CD4-positive, alpha-beta memory T cell (primary cell): Measurements from ENCODE around the gene MREG. TPM values are rescaled to one million over a fixed set of nuclear protein-coding genes. Genes with fewer than 3 reads are reported as not detected.
"Not testable (repeated sequence)": the region's sequence is repeated elsewhere in the genome, so short reads cannot be mapped to it uniquely, and the experiment has no call there.

Experiments used
- CTCF ChIA-PET: fragments of 350-600 bp; sonication (Branson Sonifier 250); formaldehyde crosslinking; loops from one replicate; lab custom pipeline; 2021; ENCODE audit warnings: inconsistent platforms; ENCODE audit not compliant: partially characterized antibody; lab: Charles Lee
- POLR2A ChIA-PET: fragments of 350-600 bp; sonication (Branson Sonifier 250); formaldehyde crosslinking; loops from one replicate; lab custom pipeline; 2021; ENCODE audit not compliant: partially characterized antibody; lab: Charles Lee
- DNase-seq, 5 donors: peaks; one replicate each; pipeline versions ENCODE4 v3.0.0 to v3.0.0-alpha.2; 2020 to 2022; ENCODE audit warnings: mixed read lengths in 1 of 5
- H3K27ac ChIP-seq: one replicate; pipeline ENCODE4 v1.7.0; 2013; ENCODE audit warnings: low read depth, low read length
- H3K27me3 ChIP-seq: 2 replicates; pipeline ENCODE4 v1.7.0; 2013; ENCODE audit warnings: mild to moderate bottlenecking, low read length, moderate library complexity; ENCODE audit not compliant: insufficient read depth
- H3K36me3 ChIP-seq: 2 replicates; pipeline ENCODE4 v1.7.0; 2013; ENCODE audit warnings: mild to moderate bottlenecking, low read length, moderate library complexity; ENCODE audit not compliant: insufficient read depth
- H3K4me1 ChIP-seq: 2 replicates; pipeline ENCODE4 v1.7.0; 2013; ENCODE audit warnings: mild to moderate bottlenecking, low read length, moderate library complexity; ENCODE audit not compliant: insufficient read depth
- H3K4me3 ChIP-seq, 2 donors: one replicate each; pipeline ENCODE4 v1.7.0; 2013; ENCODE audit warnings: low read length in 2 of 2, mild to moderate bottlenecking in 1 of 2
- H3K9me3 ChIP-seq, 2 donors: one replicate each; pipeline ENCODE4 v1.7.0; 2013; ENCODE audit warnings: low read length in 2 of 2, control low read depth in 1 of 2; ENCODE audit not compliant: control insufficient read depth in 1 of 2
- H3K27ac Mint-ChIP-seq, 7 donors: one replicate each; pipeline ENCODE4 v1.8.0; 2020 to 2021; ENCODE audit warnings: mixed read lengths in 7 of 7, mild to moderate bottlenecking in 6 of 7, inconsistent platforms in 3 of 7, moderate library complexity in 3 of 7
- H3K27me3 Mint-ChIP-seq, 2 donors: one replicate each; pipeline ENCODE4 v1.8.0; 2020 to 2021; ENCODE audit warnings: mixed read lengths in 2 of 2
- H3K36me3 Mint-ChIP-seq, 2 donors: one replicate each; pipeline ENCODE4 v1.8.0; 2020 to 2021; ENCODE audit warnings: mixed read lengths in 2 of 2, inconsistent platforms in 1 of 2, mild to moderate bottlenecking in 1 of 2
- H3K4me1 Mint-ChIP-seq, 4 donors: one replicate each; pipeline ENCODE4 v1.8.0; 2020 to 2021; ENCODE audit warnings: mixed read lengths in 4 of 4, mild to moderate bottlenecking in 1 of 4
- H3K4me3 Mint-ChIP-seq, 8 donors: one replicate each; pipeline ENCODE4 v1.8.0; 2020 to 2021; ENCODE audit warnings: mixed read lengths in 8 of 8, mild to moderate bottlenecking in 7 of 8, moderate library complexity in 6 of 8, inconsistent platforms in 3 of 8
- H3K9me3 Mint-ChIP-seq, 8 donors: one replicate each; pipeline ENCODE4 v1.8.0; 2020 to 2021; ENCODE audit warnings: mixed read lengths in 8 of 8, mild to moderate bottlenecking in 5 of 8, inconsistent platforms in 3 of 8, moderate library complexity in 1 of 8
- intact Hi-C: fragments of 100-400 bp; cut with micrococcal nuclease; formaldehyde crosslinking; loops from one replicate; pipeline ENCODE4 v1.15.1; 2023
- polyA plus RNA-seq, 2 donors: library from polyadenylated mRNA; unstranded; fragments of 300-500 nt; fragmentation: Illumina TruSeq; gene quantifications; one replicate each; pipeline ENCODE4 v1.2.3, GENCODE V29; 2021
- total RNA-seq, 2 experiments: library from RNA; stranded (reverse); gene quantifications; one replicate each; pipeline ENCODE4 v1.2.3, GENCODE V29; 2021

The MREG gene
- total and polyA plus RNA-seq, 4 experiments from 2014 or later: 0.11 to 7.4 (median 4.7) TPM

- Mint-ChIP-seq H3K4me1 (peaks cover 0 to 11% (median 3%) of the 10 kb centered on the region in 4 donors), H3K4me3 (no peak overlapping the region), H3K27me3 (no peaks in the 10 kb centered on the region), H3K36me3 (peaks cover 9 to 29% of the 10 kb centered on the region in 2 donors), H3K27ac (no peak overlapping the region), H3K9me3 (peaks cover 0 to 5% (median 0%) of the 10 kb centered on the region in 8 donors)
- Histone ChIP-seq H3K4me1 (no peaks in the 10 kb centered on the region), H3K4me3 (no peak overlapping the region), H3K27me3 (no peaks in the 10 kb centered on the region), H3K27ac (no peak overlapping the region), H3K9me3 (no peaks in the 10 kb centered on the region), H3K36me3 (no peaks in the 10 kb centered on the region)
- no peak for DNase-seq
- ChIA-PET CTCF (no interaction called here), POLR2A (no interaction called here)
- intact Hi-C loops: no loop called here
Observed at GRCh38 chr2:215966274-215966673, 47.1 kb downstream of the MREG start.

- Histone ChIP-seq H3K9me3 (no peaks in the 10 kb centered on the region), H3K4me3 (no peak overlapping the region), H3K36me3 (no peaks in the 10 kb centered on the region), H3K4me1 (no peaks in the 10 kb centered on the region), H3K27ac (no peak overlapping the region), H3K27me3 (no peaks in the 10 kb centered on the region)
- H3K4me1 Mint-ChIP-seq: peaks cover 0 to 11% (median 3%) of the 10 kb centered on the region in 4 donors
- no peaks in the 10 kb centered on the region for H3K27me3 Mint-ChIP-seq
- intact Hi-C loops: no loop called here
- CTCF ChIA-PET: no interaction called here
- H3K9me3 Mint-ChIP-seq: no peaks in the 10 kb centered on the region
- POLR2A ChIA-PET: no interaction called here
- DNase-seq: no peak
- no peak overlapping the region for H3K4me3 Mint-ChIP-seq
- peaks cover 6 to 29% of the 10 kb centered on the region in 2 donors for H3K36me3 Mint-ChIP-seq
- H3K27ac Mint-ChIP-seq: no peak overlapping the region
Observed at GRCh38 chr2:215965532-215966165, 47.7 kb downstream of the MREG start.

- no peaks in the 10 kb centered on the region for H3K27me3 ChIP-seq
- no peak overlapping the region for H3K4me3 ChIP-seq
- H3K4me3 Mint-ChIP-seq: no peak overlapping the region
- ChIA-PET POLR2A (no interaction called here), CTCF (no interaction called here)
- peaks cover 0 to 4% (median 0%) of the 10 kb centered on the region in 8 donors for H3K9me3 Mint-ChIP-seq
- no peaks in the 10 kb centered on the region for H3K9me3 ChIP-seq
- no peaks in the 10 kb centered on the region for H3K36me3 ChIP-seq
- peak overlapping the region in 1 of 7 donors; percentile 38 for H3K27ac Mint-ChIP-seq
- no peak overlapping the region for H3K27ac ChIP-seq
- H3K36me3 Mint-ChIP-seq: peaks cover 21 to 44% of the 10 kb centered on the region in 2 donors
- H3K4me1 ChIP-seq: no peaks in the 10 kb centered on the region
- intact Hi-C loops: no loop called here
- no peaks in the 10 kb centered on the region for H3K27me3 Mint-ChIP-seq
- H3K4me1 Mint-ChIP-seq: peaks cover 0 to 6% (median 3%) of the 10 kb centered on the region in 4 donors
- no peak for DNase-seq
Observed at GRCh38 chr2:215961981-215962380, 51.4 kb downstream of the MREG start.

GRCh38 chr2:215958257-215958656, 55.1 kb downstream of the MREG start:
- ChIA-PET CTCF (no interaction called here), POLR2A (no interaction called here)
- Histone ChIP-seq H3K4me1 (no peaks in the 10 kb centered on the region), H3K9me3 (no peaks in the 10 kb centered on the region), H3K27ac (no peak overlapping the region), H3K36me3 (no peaks in the 10 kb centered on the region), H3K27me3 (no peaks in the 10 kb centered on the region), H3K4me3 (no peak overlapping the region)
- Mint-ChIP-seq H3K4me1 (no peaks in the 10 kb centered on the region), H3K27me3 (no peaks in the 10 kb centered on the region), H3K36me3 (peaks cover 21 to 45% of the 10 kb centered on the region in 2 donors), H3K4me3 (no peak overlapping the region), H3K27ac (no peak overlapping the region), H3K9me3 (peaks cover 0 to 4% (median 0%) of the 10 kb centered on the region in 8 donors)
- intact Hi-C loops: no loop called here
- no peak for DNase-seq

DNA sequence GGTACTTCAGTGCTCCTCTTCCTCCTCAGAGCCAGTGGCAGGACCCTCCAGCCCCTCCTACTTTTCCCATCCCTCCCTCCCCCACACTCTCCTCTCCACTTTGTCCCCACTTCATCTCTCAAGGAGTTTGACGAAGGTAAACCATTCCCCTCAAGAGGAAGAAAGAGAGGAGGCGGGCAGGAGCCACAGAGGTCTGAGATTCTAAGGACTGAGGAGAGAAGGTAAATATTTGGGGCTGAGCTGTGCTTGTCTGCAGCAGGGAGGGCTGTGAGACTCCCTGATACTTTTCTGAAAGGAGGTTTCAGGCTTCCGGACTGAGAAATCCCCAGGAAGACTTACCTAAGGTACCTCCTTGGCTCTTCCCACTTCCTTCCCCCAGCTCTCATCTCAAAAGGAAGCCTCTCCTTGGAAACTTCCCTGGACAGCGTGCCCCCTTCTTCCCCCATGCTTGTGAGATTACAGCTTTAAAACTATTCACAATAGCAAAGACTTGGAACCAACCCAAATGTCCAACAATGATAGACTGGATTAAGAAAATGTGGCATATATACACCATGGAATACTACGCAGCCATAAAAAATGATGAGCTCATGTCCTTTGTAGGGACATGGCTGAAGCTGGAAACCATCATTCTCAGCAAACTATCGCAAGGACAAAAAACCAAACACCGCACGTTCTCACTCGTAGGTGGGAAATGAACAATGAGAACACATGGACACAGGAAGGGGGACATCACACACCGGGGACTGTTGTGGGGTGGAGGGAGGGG, 55.8 kb downstream of the MREG start:
- H3K4me1 Mint-ChIP-seq, intact Hi-C loops: not testable (repeated sequence)
- CTCF ChIA-PET: interaction anchor here (0.6 kb wide), 1 partner anchor 180 kb away, joined by 3 read pairs; no protein-coding TSS in a partner anchor

GRCh38 chr2:215952860-215953637, 60.3 kb downstream of the MREG start:
- Histone ChIP-seq H3K4me1 (no peaks in the 10 kb centered on the region), H3K36me3 (no peaks in the 10 kb centered on the region), H3K9me3 (no peaks in the 10 kb centered on the region), H3K4me3 (no peak overlapping the region), H3K27me3 (no peaks in the 10 kb centered on the region), H3K27ac (no peak overlapping the region)
- Mint-ChIP-seq H3K9me3 (peaks cover 0 to 1% (median 0%) of the 10 kb centered on the region in 8 donors), H3K27ac (peak overlapping the region in 1 of 7 donors; percentile 5), H3K4me3 (no peak overlapping the region), H3K36me3 (peaks cover 2 to 13% of the 10 kb centered on the region in 2 donors), H3K4me1 (peaks cover 0 to 4% (median 0%) of the 10 kb centered on the region in 4 donors), H3K27me3 (no peaks in the 10 kb centered on the region)
- no peak for DNase-seq
- POLR2A ChIA-PET: no interaction called here
- intact Hi-C loops: no loop called here
- CTCF ChIA-PET: interaction anchor here (1.3 to 1.9 kb wide), 4 partner anchors 8 to 69 kb away, joined by 3 to 5 read pairs (median 3); no protein-coding TSS in a partner anchor

More for the DNA sequence above, 55.8 kb downstream of the MREG start:
- DNase-seq, POLR2A ChIA-PET, H3K4me3 ChIP-seq, H3K36me3 ChIP-seq, H3K27ac ChIP-seq, H3K27me3 Mint-ChIP-seq, H3K9me3 ChIP-seq, H3K4me1 ChIP-seq, H3K27me3 ChIP-seq, H3K4me3 Mint-ChIP-seq, H3K9me3 Mint-ChIP-seq: not testable (repeated sequence)
- peaks cover 21 to 48% of the 10 kb centered on the region in 2 donors for H3K36me3 Mint-ChIP-seq
- peak overlapping the region in 1 of 7 donors; percentile 2 for H3K27ac Mint-ChIP-seq

- ChIA-PET CTCF (interaction anchor here (1.2 to 7.1 kb wide), 3 partner anchors 22 to 72 kb away, joined by 3 to 67 read pairs (median 3); no protein-coding TSS in a partner anchor), POLR2A (no interaction called here)
- DNase-seq: no peak
- Histone ChIP-seq H3K27me3 (no peaks in the 10 kb centered on the region), H3K27ac (no peak overlapping the region), H3K4me1 (no peaks in the 10 kb centered on the region), H3K4me3 (no peak overlapping the region), H3K36me3 (no peaks in the 10 kb centered on the region), H3K9me3 (no peaks in the 10 kb centered on the region)
- Mint-ChIP-seq H3K4me3 (no peak overlapping the region), H3K4me1 (peaks cover 0 to 4% (median 0%) of the 10 kb centered on the region in 4 donors), H3K27ac (no peak overlapping the region), H3K36me3 (peaks cover 6 to 8% of the 10 kb centered on the region in 2 donors), H3K27me3 (no peaks in the 10 kb centered on the region), H3K9me3 (no peaks in the 10 kb centered on the region)
- intact Hi-C loops: loop anchor here (2.0 kb wide), 1 partner anchor 61 kb away; the partner anchor contains the start of gene MREG
Observed at GRCh38 chr2:215951558-215951957, 61.8 kb downstream of the MREG start.
